ENCODE data around the gene PLD2.
"Not testable (repeated sequence)": the region's sequence is repeated elsewhere in the genome, so short reads cannot be mapped to it uniquely, and the experiment has no call there.

PLD2 gene

DNA sequence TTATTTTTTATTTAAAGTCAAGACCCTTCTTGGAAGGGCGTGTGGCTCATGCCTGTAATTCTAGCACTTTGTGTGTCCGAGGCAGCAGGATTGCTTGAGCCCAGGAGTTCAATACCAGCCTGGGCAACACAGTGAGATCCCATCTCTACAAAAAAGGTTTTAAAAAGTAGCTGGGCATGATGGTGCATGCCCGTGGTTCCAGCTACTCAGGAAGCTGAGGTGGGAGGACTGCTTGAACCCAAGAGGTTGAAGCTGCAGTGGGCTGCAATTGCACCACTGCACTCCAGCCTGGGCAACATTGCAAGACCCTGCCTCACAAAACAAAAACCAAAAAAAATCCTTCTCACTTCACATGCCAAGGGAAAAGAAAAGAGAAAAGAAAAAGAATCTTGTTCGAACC, 55.8 kb downstream of the PLD2 start:
- no peak overlapping the region for H3K9ac ChIP-seq (ENCODE audit: low read depth in 1 of 2, low read length in 2 of 2)
- H3K9me3 ChIP-seq (ENCODE audit: control insufficient read depth in 1 of 2, low read length in 2 of 2): no peaks in the 10 kb centered on the region
- no peak overlapping the region for H3K27ac ChIP-seq (ENCODE audit: low read depth, low read length)
- H3K36me3 ChIP-seq (ENCODE audit: control insufficient read depth in 1 of 2, insufficient read depth in 2 of 2, low read length in 2 of 2): peaks cover 8 to 27% of the 10 kb centered on the region in 2 donors
- H3K4me3 ChIP-seq (ENCODE audit: low read depth in 1 of 2, low read length in 2 of 2): no peak overlapping the region
- H3K27me3 ChIP-seq (ENCODE audit: control insufficient read depth in 1 of 2, insufficient read depth in 2 of 2, low read length in 2 of 2): no peaks in the 10 kb centered on the region
- H3K4me1 ChIP-seq (ENCODE audit: control insufficient read depth in 1 of 2, insufficient read depth in 2 of 2, low read length in 2 of 2): peaks cover 14 to 15% of the 10 kb centered on the region in 2 donors

DNA sequence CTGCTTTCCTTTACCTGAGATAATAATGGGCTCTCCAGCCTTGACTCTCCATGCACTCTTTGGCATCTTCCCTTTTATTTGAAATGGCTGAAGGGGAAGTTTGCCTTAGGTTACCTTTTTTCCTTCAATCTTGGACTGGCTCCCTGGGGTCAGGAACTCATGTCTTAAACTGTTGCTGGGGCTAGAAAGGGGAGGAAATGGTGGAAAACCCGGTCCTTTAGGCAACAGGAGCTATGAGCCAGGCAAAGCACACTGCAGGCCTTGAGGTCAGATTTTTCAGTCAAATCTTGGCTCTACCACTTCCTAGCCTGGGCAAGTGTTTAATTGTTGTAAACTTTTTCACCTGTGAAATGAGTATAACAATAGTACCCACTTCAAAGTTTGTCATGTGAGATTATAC, 56.4 kb downstream of the PLD2 start:
- no peak overlapping the region for H3K27ac ChIP-seq (ENCODE audit: low read depth, low read length)
- peaks cover 8 to 27% of the 10 kb centered on the region in 2 donors for H3K36me3 ChIP-seq (ENCODE audit: control insufficient read depth in 1 of 2, insufficient read depth in 2 of 2, low read length in 2 of 2)
- no peaks in the 10 kb centered on the region for H3K9me3 ChIP-seq (ENCODE audit: control insufficient read depth in 1 of 2, low read length in 2 of 2)
- peaks cover 9 to 10% of the 10 kb centered on the region in 2 donors for H3K4me1 ChIP-seq (ENCODE audit: control insufficient read depth in 1 of 2, insufficient read depth in 2 of 2, low read length in 2 of 2)
- H3K9ac ChIP-seq (ENCODE audit: low read depth in 1 of 2, low read length in 2 of 2): no peak overlapping the region
- H3K27me3 ChIP-seq (ENCODE audit: control insufficient read depth in 1 of 2, insufficient read depth in 2 of 2, low read length in 2 of 2): no peaks in the 10 kb centered on the region
- no peak overlapping the region for H3K4me3 ChIP-seq (ENCODE audit: low read depth in 1 of 2, low read length in 2 of 2)

DNA sequence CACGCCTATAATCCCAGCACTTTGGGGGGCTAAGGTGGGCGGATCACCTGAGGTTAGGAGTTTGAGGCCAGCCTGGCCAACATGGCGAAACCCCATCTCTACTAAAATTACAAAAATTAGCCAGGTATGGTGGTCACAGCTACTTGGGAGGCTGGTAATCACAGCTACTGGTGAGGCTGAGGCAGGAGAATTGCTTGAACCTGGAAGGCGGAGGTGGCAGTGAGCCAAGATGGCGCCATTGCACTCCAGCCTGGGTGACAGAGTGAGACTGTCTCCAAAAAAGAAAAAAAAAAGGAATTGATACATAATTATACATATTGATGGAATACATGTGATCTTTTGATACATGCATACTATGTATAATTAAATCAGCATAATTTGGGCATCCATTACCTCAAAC, 60.6 kb downstream of the PLD2 start:
- H3K9ac ChIP-seq (ENCODE audit: low read depth in 1 of 2, low read length in 2 of 2): not testable (repeated sequence)

DNA sequence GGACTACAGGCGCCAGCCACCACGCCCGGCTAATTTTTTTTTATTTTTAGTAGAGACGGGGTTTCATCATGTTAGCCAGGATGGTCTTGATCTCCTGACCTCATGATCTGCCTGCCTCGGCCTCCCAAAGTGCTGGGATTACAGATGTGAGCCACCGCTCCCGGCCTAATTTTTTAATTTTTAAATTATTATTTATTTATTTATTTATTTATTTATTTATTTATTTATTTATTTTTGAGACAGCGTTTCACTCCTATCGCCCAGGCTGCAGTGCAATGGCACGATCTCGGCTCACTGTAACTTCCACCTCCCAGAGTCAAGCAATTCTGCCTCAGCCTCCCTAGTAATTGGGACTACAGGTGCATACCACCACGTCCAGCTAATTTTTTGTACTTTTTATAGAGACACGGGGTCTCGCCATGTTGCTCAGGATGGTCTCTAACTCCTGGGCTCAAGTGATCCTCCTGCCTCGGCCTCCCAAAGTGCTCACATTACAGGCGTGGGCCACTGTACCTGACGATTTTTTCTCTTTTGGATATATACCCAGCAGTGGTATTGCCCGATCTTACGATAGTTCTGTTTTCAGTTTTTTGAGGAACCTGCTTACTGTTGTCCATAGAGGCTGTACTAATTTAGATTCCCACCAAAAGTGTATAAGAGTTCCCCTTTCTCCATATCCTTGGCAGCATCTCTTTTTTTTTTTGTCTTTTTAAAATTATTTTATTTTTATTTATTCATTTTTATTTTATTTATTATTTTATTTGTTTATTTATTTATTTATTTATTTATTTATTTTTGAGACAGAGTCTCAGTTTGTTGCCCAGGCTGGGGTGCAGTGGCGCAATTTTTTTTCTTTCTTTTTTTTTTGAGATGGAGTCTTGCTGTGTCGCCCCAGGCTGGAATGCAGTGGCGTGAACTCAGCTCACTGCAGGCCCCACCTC, 62.4 kb downstream of the PLD2 start:
- H3K4me1 ChIP-seq (ENCODE audit: control insufficient read depth in 1 of 2, insufficient read depth in 2 of 2, low read length in 2 of 2); H3K9ac ChIP-seq (ENCODE audit: low read depth in 1 of 2, low read length in 2 of 2); H3K27me3 ChIP-seq (ENCODE audit: control insufficient read depth in 1 of 2, insufficient read depth in 2 of 2, low read length in 2 of 2); H3K9me3 ChIP-seq (ENCODE audit: control insufficient read depth in 1 of 2, low read length in 2 of 2); H3K27ac ChIP-seq (ENCODE audit: low read depth, low read length); H3K4me3 ChIP-seq (ENCODE audit: low read depth in 1 of 2, low read length in 2 of 2): not testable (repeated sequence)
- H3K36me3 ChIP-seq (ENCODE audit: control insufficient read depth in 1 of 2, insufficient read depth in 2 of 2, low read length in 2 of 2): peaks cover 3 to 12% of the 10 kb centered on the region in 2 donors

More for the DNA sequence above, 60.6 kb downstream of the PLD2 start:
- not testable (repeated sequence) for H3K9me3 ChIP-seq (ENCODE audit: control insufficient read depth in 1 of 2, low read length in 2 of 2); H3K4me3 ChIP-seq (ENCODE audit: low read depth in 1 of 2, low read length in 2 of 2); H3K36me3 ChIP-seq (ENCODE audit: control insufficient read depth in 1 of 2, insufficient read depth in 2 of 2, low read length in 2 of 2); H3K4me1 ChIP-seq (ENCODE audit: control insufficient read depth in 1 of 2, insufficient read depth in 2 of 2, low read length in 2 of 2); H3K27ac ChIP-seq (ENCODE audit: low read depth, low read length); H3K27me3 ChIP-seq (ENCODE audit: control insufficient read depth in 1 of 2, insufficient read depth in 2 of 2, low read length in 2 of 2)

DNA sequence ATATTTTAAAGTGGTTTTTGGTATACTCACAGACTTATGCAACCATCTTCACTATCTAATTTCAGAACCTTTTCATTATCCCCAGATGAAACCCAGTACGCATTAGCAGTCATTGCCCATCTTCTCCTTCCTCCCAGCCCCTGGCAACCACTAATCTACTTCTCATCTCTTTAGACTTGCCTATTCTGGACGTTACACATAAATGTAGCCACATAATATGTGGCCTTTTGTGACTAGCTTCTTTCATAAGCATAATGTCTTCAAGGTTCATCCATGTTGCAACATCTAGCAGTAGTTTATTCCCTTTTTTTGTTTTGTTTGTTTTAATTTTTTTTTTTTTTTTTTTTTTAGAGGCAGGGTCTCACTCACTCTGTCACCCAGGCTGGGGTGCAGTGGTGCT, 63.9 kb downstream of the PLD2 start:
- no peak overlapping the region for H3K4me3 ChIP-seq (ENCODE audit: low read depth in 1 of 2, low read length in 2 of 2)
- H3K9me3 ChIP-seq (ENCODE audit: control insufficient read depth in 1 of 2, low read length in 2 of 2): no peaks in the 10 kb centered on the region
- peaks cover under 1 to 12% of the 10 kb centered on the region in 2 donors for H3K36me3 ChIP-seq (ENCODE audit: control insufficient read depth in 1 of 2, insufficient read depth in 2 of 2, low read length in 2 of 2)
- no peaks in the 10 kb centered on the region for H3K27me3 ChIP-seq (ENCODE audit: control insufficient read depth in 1 of 2, insufficient read depth in 2 of 2, low read length in 2 of 2)
- no peaks in the 10 kb centered on the region for H3K4me1 ChIP-seq (ENCODE audit: control insufficient read depth in 1 of 2, insufficient read depth in 2 of 2, low read length in 2 of 2)
- H3K27ac ChIP-seq (ENCODE audit: low read depth, low read length): no peak overlapping the region
- no peak overlapping the region for H3K9ac ChIP-seq (ENCODE audit: low read depth in 1 of 2, low read length in 2 of 2)

DNA sequence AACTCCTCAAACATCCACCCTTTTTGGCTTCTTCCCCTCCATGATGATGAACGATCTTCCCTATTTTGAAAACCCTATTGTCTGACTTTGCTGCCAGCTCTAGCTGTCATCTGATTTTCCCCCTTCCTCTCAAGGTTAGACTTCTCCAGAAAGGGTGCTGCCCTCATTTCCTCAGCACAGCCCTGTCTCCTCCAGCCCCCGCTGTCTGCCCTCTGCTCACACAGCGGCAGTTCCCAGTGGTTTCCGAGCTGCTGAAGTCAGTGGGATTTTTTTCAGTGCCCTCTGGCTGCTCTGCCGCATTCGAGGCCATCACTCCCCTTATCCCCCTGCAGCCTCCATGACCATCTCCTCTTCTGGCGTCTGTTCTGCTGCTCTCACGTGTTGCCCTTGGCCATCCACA, 65.8 kb downstream of the PLD2 start:
- H3K36me3 ChIP-seq (ENCODE audit: control insufficient read depth in 1 of 2, insufficient read depth in 2 of 2, low read length in 2 of 2): peaks cover 0 to 17% of the 10 kb centered on the region in 2 donors
- no peak overlapping the region for H3K4me3 ChIP-seq (ENCODE audit: low read depth in 1 of 2, low read length in 2 of 2)
- H3K9me3 ChIP-seq (ENCODE audit: control insufficient read depth in 1 of 2, low read length in 2 of 2): no peaks in the 10 kb centered on the region
- H3K27ac ChIP-seq (ENCODE audit: low read depth, low read length): no peak overlapping the region
- no peaks in the 10 kb centered on the region for H3K27me3 ChIP-seq (ENCODE audit: control insufficient read depth in 1 of 2, insufficient read depth in 2 of 2, low read length in 2 of 2)
- H3K9ac ChIP-seq (ENCODE audit: low read depth in 1 of 2, low read length in 2 of 2): no peak overlapping the region
- no peaks in the 10 kb centered on the region for H3K4me1 ChIP-seq (ENCODE audit: control insufficient read depth in 1 of 2, insufficient read depth in 2 of 2, low read length in 2 of 2)

Measured in duodenal mucosa (tissue), 2 donors.